Stimulated activated CD8-positive, alpha-beta memory T cell treated with anti-CD3 and anti-CD28 coated beads, Interleukin-7, amount 100 ng/mL, for 48 hours (primary cell): ENCODE measurements around the gene TSFM.

Source experiments
- DNase-seq, 2 donors: peaks; one replicate each; pipeline ENCODE4 v3.0.0-alpha.2; 2020; ENCODE audit warnings: low read depth in 1 of 2; ENCODE audit errors: extremely low read depth in 1 of 2

TSFM gene

DNA sequence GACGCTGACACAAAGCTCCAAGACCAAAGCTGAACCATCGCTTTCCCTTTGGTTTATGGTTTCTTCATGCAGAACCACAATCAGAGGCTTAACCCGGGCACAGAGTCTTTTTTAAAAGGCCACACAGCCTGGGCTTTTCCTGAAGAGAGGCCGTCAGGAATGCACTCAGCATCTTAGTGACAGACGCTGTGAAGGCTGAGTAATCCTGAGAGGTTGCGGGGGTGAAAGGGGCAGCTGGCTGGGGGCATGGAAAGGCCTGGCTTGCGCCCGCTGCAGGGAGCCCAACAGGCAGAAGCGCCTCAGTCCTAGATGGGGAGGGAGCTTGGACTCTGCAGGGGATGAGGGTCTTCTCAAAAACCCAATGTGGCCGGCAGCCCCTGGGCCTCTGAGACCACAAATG is 50.4 kb downstream of the TSFM start:
- no peak for DNase-seq

DNA sequence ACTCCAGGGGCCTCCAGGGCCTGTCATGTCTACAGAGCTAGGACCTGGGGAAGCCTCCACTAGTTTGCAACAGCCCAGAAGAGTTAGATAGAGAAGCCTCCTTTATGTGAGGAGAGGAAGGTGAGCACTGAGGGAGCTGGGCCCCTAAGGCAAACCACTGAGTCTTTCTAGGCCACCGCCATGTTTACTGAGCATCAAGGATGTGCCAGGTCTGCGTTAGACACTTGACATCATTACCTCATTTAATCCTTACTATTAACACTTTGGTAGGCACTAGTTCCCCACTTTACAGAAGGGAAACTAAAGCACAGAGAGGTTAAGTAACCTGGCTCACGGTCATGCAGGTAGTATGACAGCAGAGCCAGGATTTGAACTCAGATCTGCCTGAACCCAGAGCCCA is 51.1 kb downstream of the TSFM start:
- no peak for DNase-seq

DNA sequence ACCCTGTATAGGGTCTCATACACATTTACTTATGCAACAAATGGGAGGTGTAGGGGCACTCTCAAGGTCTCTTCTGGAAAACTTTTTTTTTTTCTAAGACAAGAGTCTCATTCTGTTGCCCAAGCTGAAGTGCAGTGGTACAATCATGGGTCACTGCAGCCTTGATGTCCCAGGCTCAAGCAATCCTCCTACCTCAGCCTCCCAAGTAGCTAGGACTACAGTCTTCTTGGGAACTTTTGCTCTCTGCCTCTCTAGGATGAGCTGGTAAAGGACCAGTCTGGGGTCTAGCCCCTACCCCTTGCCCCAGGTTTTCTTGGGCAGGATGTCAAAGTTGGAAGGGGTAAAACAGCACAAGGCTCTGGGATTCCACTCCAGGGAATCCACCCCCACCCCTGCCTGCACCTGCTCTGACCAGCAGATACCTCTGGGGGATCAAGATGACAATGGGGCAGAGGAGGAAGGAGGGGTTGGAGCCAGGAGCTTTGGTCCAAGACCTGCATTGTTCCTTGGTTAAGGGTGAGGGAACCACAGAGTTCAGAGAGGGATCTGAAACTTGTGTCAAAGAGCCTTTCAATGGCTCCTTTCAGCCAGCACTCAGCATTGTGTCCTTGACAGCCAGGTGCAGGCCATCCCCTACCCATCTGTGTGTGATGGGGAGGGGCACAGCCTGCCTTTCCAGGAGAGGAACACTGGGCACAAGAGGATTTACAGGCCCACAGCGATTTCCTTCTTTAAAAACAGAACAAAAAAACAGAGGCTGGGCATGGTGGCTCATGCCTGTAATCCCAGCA is 51.7 kb downstream of the TSFM start:
- DNase-seq = no peak

DNA sequence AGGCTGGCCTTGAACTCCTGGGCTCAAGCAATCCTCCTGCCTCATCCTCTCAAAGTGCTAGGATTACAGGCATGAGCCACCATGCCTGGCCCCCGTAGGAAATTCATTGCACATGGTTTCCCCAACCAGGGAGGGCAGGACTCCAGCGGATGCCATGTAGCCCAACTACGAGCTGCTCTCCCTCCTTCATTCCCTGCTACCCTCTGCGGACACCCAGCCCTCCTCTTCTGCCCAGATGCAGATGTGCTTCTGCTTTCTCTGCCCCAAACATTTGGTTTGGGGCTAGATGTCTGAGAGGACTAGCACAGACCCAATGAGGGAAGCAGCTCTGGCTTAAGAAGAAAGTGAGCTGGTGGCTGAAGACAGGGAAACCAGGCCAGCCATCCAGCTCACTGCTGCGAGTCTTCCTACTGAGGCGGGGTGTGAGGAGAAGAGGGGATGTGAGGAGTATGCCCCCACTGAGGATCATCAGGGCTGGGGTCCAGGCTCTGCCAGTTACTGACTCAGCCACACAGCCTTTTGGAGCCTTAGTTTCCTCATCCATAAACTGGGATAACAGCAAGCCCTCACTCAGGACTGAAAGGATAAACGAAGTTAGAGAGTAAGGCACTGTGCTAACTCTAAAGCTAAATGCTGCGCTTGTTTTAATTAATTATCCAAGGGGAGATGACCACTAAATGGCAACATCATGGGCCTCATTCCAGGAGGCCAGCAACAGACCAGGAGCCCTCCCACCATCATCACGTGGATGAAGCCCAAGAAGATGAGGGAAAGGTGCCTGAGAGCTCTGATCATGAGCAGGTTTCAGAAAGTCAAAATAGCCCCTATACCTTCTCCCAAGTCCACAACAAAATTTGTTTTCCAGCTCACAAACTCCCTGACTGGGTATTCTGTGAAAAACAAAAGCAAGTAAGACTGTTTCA is 53.0 kb downstream of the TSFM start:
- no peak for DNase-seq

DNA sequence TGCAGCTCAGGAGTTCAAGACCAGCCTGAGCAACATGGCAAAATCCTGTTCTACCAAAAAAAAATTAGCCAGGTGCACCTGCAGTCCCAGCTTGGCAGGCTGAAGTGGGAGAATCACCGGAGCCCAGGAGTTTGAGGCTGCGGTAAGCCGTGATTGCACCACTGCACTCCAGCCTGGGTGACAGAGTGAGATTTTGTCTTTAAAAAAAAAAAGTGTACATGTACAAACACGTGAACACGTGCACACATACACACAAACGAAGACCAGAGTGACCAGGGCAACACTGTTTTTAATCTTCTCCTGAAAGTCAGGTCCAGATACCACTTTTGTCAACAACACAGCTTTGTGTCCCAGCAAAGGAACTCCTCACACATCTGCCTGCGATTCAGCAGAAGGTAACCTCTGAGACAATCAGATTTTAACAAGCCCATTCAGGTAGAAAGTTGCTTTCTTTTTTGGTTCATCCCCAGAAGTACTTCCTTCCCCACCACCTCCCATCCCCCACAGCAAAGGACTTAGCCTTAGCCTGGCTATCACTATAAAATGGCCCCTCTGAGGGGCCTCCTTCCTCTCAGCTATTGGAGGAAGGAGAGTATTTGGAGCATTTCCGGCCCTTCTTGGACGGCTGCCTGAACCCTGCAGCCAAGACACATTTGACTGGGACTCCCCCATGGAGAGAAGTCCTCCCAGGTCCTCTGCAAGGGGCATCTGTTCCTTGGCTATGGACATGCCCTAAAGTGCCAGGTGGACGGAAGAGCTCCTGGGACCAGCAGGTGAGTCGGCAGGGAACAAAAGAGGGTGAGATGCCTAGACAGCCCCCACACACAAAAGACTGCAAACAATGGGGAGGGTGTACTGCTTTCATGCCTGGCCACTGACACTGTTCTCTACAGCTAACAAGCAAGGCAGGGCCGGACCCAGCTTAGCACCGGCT is 54.1 kb downstream of the TSFM start:
- DNase-seq = no peak

DNA sequence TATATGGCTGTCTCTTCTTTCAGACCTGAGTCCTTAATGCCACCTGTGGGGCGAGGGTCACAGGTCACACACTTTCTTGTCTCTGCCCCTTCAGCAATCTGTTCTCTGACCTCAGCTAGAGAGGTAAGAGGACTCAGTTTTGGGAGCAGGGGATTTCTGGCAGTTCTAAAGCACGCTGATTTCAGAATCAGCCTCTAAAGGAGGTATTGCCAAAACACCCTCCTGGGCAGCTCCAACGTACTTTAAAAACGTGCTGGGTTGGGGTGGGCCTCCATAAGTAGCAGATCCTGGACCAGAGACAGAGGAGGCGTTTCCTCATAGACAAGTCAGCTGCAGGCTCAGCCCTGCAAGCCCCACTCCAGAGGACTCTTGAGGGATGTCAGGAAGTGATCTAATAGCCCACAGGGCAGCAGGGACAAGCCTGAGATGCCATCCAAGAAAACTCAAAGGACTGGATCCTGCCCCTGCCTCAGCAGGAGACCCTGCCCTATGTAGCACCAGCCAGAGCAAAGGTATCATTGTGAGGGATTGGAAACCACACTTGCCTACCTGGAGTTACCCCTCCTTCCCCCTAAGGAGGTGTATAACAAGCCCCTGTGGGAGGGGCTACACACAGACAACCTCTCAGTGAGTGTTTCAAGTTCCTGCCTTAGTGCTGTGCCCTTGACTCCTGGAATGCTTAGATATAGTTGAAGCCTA is 55.4 kb downstream of the TSFM start:
- DNase-seq = no peak

DNA sequence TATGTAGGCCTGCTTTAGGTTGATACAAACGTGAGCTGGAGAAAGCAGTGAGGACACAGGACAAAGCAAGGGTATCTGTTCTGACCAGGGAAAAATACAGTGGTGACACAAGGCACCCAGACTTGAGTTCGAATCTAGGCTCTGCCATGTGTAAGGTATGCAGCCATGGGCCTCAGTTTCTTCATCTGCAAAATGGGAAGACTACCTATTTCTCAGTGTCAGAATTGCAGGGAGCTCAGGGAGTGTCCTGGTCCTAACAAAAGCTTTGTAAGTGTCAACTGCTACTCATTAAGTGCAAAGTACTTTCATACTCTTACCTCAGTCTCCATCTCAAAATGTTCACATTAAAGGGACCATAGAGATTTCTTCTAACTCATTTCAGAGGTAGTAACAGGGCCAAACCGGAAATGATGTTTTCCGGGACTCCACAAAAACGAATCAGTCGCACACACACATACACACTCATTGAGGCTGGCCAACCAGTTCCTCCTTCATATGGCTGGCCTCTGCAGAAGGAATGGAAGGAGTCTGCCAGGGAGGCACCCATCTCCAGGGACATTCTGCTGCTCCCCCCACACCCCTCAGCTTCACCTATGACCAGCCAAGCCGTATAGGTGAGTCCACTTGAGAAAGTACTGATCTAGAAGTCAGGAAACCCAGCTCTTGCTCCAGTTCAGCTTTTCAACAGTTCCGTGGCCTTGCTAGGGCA is 56.2 kb downstream of the TSFM start:
- peak in 1 of 2 donors; percentile 24 for DNase-seq

DNA sequence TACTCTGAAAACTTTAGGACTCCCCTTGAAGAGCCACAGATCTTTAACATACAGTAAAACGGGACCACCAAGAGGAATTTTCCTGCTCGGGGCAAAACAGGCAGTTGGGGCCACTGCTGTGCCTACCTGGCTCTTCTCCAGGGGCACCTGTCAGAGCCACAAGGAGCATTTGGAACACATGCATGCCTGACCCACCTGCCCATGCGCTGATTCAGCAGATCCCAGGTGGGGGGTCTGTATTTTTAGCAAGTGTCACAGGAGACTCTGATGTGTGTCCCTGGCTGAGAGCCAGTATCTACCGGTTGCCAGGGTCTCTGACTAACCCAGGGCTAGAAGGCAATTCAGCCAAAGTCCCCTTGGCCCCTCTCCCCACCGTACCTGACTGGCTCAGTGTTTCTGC is 57.4 kb downstream of the TSFM start:
- DNase-seq = no peak

DNA sequence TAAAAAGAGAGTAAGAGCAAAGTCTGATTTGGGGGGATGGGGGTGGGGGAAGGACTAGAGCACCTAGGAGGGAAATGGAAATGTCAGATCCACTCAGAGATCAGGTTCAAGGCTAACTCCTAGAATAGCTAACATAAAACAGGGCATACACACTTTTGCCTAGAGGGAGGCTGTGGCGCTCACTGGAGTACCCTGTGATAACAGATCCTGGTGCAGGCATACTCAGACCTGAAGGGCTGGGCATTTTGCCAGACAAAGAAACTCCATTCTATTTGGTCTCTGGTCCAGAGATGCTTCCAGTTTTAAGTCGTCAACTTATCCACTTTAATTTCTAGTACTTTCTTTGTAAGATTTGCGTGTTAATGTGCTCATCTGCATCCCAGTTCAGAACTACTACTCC is 58.1 kb downstream of the TSFM start:
- no peak for DNase-seq

DNA sequence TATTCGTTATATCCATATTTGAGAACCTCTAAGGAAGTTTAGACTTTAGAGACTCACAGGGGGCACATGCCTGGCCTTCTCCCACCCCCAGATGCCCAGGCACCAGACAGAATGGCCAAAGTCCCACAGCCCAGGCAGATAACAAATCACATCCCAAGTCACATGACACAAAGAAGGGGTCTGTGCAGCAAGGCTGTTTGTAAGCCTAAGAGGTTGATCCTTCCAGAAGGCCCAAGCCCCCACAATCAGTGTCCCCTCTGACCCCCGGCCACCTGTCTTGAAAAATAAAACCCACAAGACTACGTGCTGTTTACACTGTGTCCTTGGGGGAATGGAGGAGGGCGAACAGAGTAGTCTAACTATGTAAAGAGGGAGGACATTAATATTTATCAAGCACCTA is 58.9 kb downstream of the TSFM start:
- no peak for DNase-seq

DNA sequence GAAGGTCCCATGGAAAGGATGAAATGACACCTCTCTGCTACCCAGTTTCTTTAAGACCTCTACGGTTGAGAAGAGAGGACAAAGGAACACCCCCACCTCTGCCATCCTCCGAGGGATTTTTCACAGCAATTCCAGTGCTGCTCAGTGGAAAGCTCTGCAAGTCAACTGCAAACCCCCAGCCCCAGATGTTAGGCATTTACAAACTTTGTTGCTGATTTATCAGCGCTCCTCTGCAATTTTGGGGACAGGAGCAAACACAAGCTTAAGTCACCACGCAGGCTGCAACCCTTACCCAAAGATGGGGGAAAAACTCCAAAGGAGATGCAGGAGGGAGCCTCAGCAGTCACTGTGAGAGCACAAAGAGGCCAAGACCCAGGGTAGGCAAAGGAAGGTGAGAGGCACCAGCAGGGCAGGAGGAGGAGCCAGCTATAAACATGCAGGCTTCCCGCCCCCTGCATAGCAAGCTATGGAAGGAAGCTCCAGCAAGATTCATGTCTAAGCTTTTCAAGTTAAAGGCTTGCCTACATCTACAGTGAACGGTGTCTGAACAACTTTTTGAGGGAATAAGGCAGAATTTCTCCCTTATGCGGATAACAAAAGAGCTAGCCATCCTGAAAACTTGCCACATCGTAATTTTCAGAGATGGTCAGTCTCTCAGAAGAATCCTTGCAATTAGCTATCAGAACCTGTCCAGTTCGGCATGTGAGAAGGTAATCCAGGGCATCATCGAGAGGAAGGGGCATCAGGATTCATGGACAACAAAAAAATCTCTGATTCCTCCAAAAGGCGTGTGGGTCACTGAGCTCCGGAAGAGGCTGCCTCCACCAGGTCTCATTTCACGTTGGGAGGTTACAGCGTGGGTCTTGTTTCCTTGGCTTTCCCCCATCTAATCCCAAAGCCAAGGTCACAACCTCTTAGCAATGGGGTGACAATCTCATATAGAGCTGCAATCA is 60.0 kb downstream of the TSFM start:
- DNase-seq = no peak

DNA sequence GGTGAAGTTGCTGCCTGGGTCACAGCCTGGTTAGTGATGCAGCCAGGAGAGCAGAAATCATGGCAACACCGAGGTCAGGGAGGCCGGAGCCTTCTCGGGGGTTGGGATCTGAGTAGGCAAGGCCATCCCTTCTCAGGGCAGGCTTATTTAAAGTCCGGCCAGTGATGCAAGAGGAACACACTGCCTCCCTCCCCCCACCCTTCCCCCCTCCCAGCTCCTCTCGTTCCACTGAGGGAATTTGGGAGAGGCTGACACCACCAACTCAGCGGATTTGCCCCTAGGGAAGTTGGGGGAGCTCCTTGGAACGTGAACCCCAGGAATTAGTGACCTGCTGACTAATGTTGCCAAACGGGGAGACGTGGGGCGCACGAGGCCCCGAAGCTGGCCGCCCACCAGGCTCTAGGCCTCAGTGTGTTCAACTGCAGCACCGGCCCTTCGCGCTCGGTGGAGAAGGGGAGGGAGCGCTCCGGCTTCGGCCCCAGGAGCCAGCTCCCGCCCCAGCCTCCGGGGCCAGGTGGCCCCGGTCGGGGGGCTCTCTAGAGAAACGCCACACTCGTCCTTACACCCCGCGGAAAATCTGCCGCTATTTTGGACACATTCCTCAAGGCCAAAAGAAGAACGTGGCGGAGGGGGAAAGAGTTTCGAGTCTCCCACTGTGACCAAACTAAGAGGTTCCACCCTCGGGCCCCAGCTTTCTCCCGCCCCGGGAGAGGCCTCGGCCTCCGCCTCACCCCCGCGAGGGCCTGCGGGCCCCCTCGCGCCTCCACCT is 62.3 kb downstream of the TSFM start:
- DNase-seq = no peak

DNA sequence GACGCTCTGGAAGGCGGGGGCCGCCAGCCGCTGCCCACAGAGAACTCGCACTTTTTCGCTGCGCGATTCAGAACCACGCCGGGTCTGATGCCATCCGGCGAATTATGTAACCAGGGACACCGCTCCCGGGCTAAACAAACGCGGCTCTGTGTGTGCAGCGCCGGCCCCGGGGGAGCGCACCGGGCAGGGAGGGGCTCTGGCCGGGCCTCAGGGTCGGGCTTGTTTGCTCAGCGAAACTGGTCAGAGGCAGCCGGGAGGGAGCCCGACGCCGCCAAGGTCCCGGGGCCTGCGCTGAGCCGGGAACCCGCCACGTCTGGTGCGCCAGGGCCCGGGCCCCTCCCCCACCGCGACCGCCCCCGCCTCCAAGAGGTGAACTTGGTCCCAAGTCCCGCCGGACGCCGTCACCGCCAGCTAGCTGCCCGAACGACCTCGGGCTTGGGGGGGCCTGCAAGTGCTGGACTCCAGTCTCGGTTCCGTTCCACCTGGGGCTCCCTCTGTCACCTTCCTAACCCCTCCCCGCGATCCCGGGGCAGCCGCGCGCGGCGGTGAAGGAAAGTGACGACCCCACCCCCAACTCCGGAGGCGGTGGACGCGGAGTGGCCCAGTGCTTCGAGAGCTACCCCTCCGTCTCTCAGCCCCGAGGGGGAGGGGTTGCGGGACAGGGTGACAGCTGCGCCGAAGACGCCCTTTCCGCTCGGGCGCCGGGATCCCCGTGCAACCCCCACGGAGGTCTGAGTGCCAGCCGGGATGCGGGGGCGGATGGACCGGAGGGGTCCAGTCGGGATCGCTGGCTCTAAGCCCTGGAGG is 63.1 kb downstream of the TSFM start:
- DNase-seq = peak in 1 of 2 donors; percentile 48

DNA sequence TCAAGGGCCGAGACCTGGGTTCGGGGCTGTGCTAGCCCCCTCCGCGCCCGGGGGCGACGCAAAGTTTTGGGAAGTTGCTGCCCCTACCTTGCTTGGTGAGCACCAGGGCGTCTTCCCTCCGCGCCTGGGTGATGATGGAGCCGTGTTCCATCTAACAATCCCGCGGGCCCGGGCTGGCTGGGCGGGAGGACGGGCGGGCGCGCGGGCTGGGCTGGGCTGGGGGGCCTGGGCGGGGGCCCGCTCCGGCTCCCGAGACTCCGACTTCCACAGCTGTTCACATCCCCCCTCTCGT is 63.6 kb downstream of the TSFM start:
- no peak for DNase-seq

DNA sequence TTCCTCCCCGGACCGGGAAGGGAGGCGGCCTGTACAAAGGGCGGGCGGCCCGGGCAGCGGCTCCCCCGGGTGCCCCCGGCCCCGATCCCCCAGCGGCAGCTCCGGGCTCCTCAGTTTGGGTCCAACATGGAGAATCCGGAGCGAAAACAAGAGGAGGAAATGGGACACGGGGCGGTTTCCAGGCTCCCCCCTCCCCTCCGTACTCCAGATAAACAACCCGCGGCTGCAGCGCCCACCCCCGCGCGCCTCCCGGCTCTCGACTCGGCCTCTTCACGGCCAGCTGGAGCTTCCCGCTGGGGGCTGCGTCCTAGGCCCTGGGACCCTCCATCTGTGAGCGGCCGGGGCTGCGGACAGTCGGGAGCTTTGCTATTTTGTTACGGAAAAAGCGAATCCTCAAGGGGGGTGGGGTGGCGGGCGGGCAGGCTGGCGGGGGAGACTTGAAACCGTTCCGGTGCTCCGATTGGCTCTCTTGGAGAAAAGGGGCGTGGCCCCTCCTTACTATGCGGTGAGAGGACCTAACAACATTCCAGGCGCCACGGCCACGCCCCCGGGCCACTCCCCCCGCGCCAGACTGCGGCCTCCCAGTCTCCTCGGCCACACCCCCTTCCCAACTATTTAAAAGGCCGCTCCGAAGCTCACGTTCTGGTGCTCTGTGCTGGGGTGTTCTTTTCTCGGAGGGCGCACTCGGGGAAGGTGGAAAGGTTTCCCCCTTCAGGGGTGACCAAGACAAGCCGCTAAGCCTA is 64.2 kb downstream of the TSFM start, which contains the start of gene CTDSP2:
TSS of gene CTDSP2 (minus strand) at position 153 of the 743 bp plus-strand sequence. CDS start 294 bp downstream, outside the sequence.
- peak; percentile 78 to 93 for DNase-seq
